Type B pancreatic cell (in vitro differentiated cells): ENCODE data around the gene PIGV. TPM values are rescaled to one million over a fixed set of nuclear protein-coding genes. Genes with fewer than 3 reads are reported as not detected.
A peak's percentile ranks its signal among the peaks of the same experiment; 100 is the strongest.

ENCODE experiments used
- DNase-seq: peaks from one replicate; pipeline ENCODE4 v3.0.0; 2021; ENCODE audit warnings: mixed read lengths; ENCODE audit not compliant: unreplicated experiment; ENCODE audit errors: extremely low spot score
- H3K27ac Mint-ChIP-seq: 2 replicates; pipeline ENCODE4 v1.8.0; 2021; ENCODE audit warnings: mild to moderate bottlenecking, mixed read lengths
- H3K27me3 Mint-ChIP-seq: 2 replicates; pipeline ENCODE4 v1.8.0; 2021; ENCODE audit warnings: mixed read lengths
- H3K36me3 Mint-ChIP-seq: 2 replicates; pipeline ENCODE4 v1.8.0; 2021; ENCODE audit warnings: mixed read lengths
- H3K4me1 Mint-ChIP-seq: one replicate; pipeline ENCODE4 v1.8.0; 2021; ENCODE audit warnings: mixed read lengths; ENCODE audit not compliant: unreplicated experiment
- H3K4me3 Mint-ChIP-seq: 2 replicates; pipeline ENCODE4 v1.8.0; 2021; ENCODE audit warnings: mild to moderate bottlenecking, mixed read lengths
- H3K9me3 Mint-ChIP-seq: 2 replicates; pipeline ENCODE4 v1.8.0; 2021; ENCODE audit warnings: mixed read lengths
- CTCF ChIP-seq: fragments of 200-600 bp; sonication (generic); conservative IDR thresholded peaks from 2 replicates; pipeline ENCODE4 v1.5.0; 2021; ENCODE audit warnings: antibody characterized with exemption, mild to moderate bottlenecking
- total RNA-seq: library from RNA; stranded (reverse); gene quantifications from 2 replicates; pipeline ENCODE4 v1.2.1, GENCODE V29; 2021; ENCODE audit warnings: low replicate concordance

Gene PIGV
- total RNA-seq, 1 donor from 2014 or later, result 13.3 TPM

- no peaks in the 10 kb centered on the region for H3K27me3 Mint-ChIP-seq
- H3K4me3 Mint-ChIP-seq, result no peak overlapping the region
- peak; percentile 48 for TF ChIP-seq CTCF
- H3K4me1 Mint-ChIP-seq, result no peaks in the 10 kb centered on the region
- H3K36me3 Mint-ChIP-seq, result peaks cover 44% of the 10 kb centered on the region
- H3K9me3 Mint-ChIP-seq, result no peaks in the 10 kb centered on the region
- no peak for DNase-seq
- peak overlapping the region; percentile 20 for H3K27ac Mint-ChIP-seq
Measured at GRCh38 chr1:26761217-26761616, 26.5 kb upstream of the PIGV start.

- Mint-ChIP-seq H3K27me3 (no peaks in the 10 kb centered on the region), H3K9me3 (no peaks in the 10 kb centered on the region), H3K27ac (peak overlapping the region; percentile 72), H3K36me3 (peaks cover 60% of the 10 kb centered on the region), H3K4me1 (peaks cover 29% of the 10 kb centered on the region), H3K4me3 (no peak overlapping the region)
- no peak for TF ChIP-seq CTCF
- DNase-seq, result no peak
Measured at GRCh38 chr1:26767714-26768113, 20.0 kb upstream of the PIGV start.

- Mint-ChIP-seq H3K9me3 (no peaks in the 10 kb centered on the region), H3K27ac (peak overlapping the region; percentile 72), H3K4me1 (peaks cover 29% of the 10 kb centered on the region), H3K36me3 (peaks cover 63% of the 10 kb centered on the region), H3K4me3 (peak overlapping the region; percentile 46), H3K27me3 (no peaks in the 10 kb centered on the region)
- TF ChIP-seq CTCF, result no peak
- DNase-seq, result no peak
Measured at GRCh38 chr1:26768755-26769154, 19.0 kb upstream of the PIGV start.

GRCh38 chr1:26771285-26771642 lies 16.5 kb upstream of the PIGV start:
- Mint-ChIP-seq H3K27ac (peak overlapping the region; percentile 91), H3K27me3 (no peaks in the 10 kb centered on the region), H3K4me1 (peaks cover 29% of the 10 kb centered on the region), H3K36me3 (peaks cover 75% of the 10 kb centered on the region), H3K9me3 (no peaks in the 10 kb centered on the region), H3K4me3 (peak overlapping the region; percentile 41)
- no peak for DNase-seq
- no peak for TF ChIP-seq CTCF

GRCh38 chr1:26771643-26772321 lies 16.0 kb upstream of the PIGV start:
- H3K4me1 Mint-ChIP-seq, result peaks cover 28% of the 10 kb centered on the region
- DNase-seq, result no peak

More at GRCh38 chr1:26771643-26772321, 16.0 kb upstream of the PIGV start:
- peaks cover 75% of the 10 kb centered on the region for H3K36me3 Mint-ChIP-seq
- TF ChIP-seq CTCF, result no peak
- H3K27me3 Mint-ChIP-seq, result no peaks in the 10 kb centered on the region
- no peaks in the 10 kb centered on the region for H3K9me3 Mint-ChIP-seq
- H3K4me3 Mint-ChIP-seq, result peak overlapping the region; percentile 41
- peak overlapping the region; percentile 91 for H3K27ac Mint-ChIP-seq
